GM18951 (cell line): ENCODE data around the gene DGCR2.
"Not testable (repeated sequence)": the region's sequence is repeated elsewhere in the genome, so short reads cannot be mapped to it uniquely, and the experiment has no call there.

ENCODE experiments used
- POLR2A ChIP-seq: IDR thresholded peaks from 4 replicates; pipeline ENCODE4 v1.6.1; 2011; ENCODE audit warnings: mild to moderate bottlenecking; ENCODE audit not compliant: insufficient read length, insufficient read depth; ENCODE audit errors: extremely low read depth
- in situ Hi-C: fragments of 300-500 bp; cut with MboI; formaldehyde crosslinking; loops from one replicate; pipeline ENCODE4 v1.12.0; 2022; ENCODE audit warnings: low sequenced_read_pairs, mixed read lengths, inconsistent platforms; ENCODE audit not compliant: unreplicated experiment

DGCR2 gene

GRCh38 chr22:19105456-19105855 is 16.8 kb downstream of the DGCR2 start:
- no peak for TF ChIP-seq POLR2A

GRCh38 chr22:19103880-19104821 is 18.1 kb downstream of the DGCR2 start:
- in situ Hi-C loops: no loop called here
- no peak for TF ChIP-seq POLR2A

More at GRCh38 chr22:19105456-19105855, 16.8 kb downstream of the DGCR2 start:
- in situ Hi-C loops: no loop called here

GRCh38 chr22:19098157-19098556 is 24.1 kb downstream of the DGCR2 start:
- no peak for TF ChIP-seq POLR2A
- in situ Hi-C loops: no loop called here

- in situ Hi-C loops: no loop called here
- TF ChIP-seq POLR2A: no peak
These were observed 24.7 kb downstream of the DGCR2 start for GRCh38 chr22:19097518-19097917.

GRCh38 chr22:19096555-19096954 is 25.7 kb downstream of the DGCR2 start:
- in situ Hi-C loops: no loop called here

GRCh38 chr22:19094393-19094997 is 27.7 kb downstream of the DGCR2 start:
- TF ChIP-seq POLR2A: no peak
- in situ Hi-C loops: no loop called here

More at GRCh38 chr22:19096555-19096954, 25.7 kb downstream of the DGCR2 start:
- TF ChIP-seq POLR2A: no peak

GRCh38 chr22:19092725-19093124 is 29.5 kb downstream of the DGCR2 start:
- TF ChIP-seq POLR2A: no peak
- in situ Hi-C loops: no loop called here

GRCh38 chr22:19090586-19091127 is 31.6 kb downstream of the DGCR2 start:
- in situ Hi-C loops: no loop called here
- TF ChIP-seq POLR2A: no peak

GRCh38 chr22:19090183-19090582 is 32.0 kb downstream of the DGCR2 start:
- TF ChIP-seq POLR2A: no peak
- in situ Hi-C loops: no loop called here

GRCh38 chr22:19088866-19089595 is 33.2 kb downstream of the DGCR2 start:
- in situ Hi-C loops: no loop called here
- TF ChIP-seq POLR2A: no peak

- in situ Hi-C loops: no loop called here
These were observed 35.3 kb downstream of the DGCR2 start for GRCh38 chr22:19086896-19087295.

GRCh38 chr22:19086417-19086816 is 35.8 kb downstream of the DGCR2 start:
- TF ChIP-seq POLR2A: no peak
- in situ Hi-C loops: no loop called here

More at GRCh38 chr22:19086896-19087295, 35.3 kb downstream of the DGCR2 start:
- TF ChIP-seq POLR2A: no peak

GRCh38 chr22:19085233-19085718 is 36.9 kb downstream of the DGCR2 start:
- TF ChIP-seq POLR2A: no peak
- in situ Hi-C loops: no loop called here

- in situ Hi-C loops: not testable (repeated sequence)
These were observed 37.6 kb downstream of the DGCR2 start for GRCh38 chr22:19084586-19084985.

GRCh38 chr22:19084126-19084525 is 38.1 kb downstream of the DGCR2 start:
- in situ Hi-C loops: not testable (repeated sequence)
